NCI-H1105 (cell line): ENCODE measurements around the gene DCAF16.

ENCODE experiments used
- DNase-seq: peaks from one replicate; lab custom pipeline; 2025; lab: John Stamatoyannopoulos, UW

DCAF16 gene

DNA sequence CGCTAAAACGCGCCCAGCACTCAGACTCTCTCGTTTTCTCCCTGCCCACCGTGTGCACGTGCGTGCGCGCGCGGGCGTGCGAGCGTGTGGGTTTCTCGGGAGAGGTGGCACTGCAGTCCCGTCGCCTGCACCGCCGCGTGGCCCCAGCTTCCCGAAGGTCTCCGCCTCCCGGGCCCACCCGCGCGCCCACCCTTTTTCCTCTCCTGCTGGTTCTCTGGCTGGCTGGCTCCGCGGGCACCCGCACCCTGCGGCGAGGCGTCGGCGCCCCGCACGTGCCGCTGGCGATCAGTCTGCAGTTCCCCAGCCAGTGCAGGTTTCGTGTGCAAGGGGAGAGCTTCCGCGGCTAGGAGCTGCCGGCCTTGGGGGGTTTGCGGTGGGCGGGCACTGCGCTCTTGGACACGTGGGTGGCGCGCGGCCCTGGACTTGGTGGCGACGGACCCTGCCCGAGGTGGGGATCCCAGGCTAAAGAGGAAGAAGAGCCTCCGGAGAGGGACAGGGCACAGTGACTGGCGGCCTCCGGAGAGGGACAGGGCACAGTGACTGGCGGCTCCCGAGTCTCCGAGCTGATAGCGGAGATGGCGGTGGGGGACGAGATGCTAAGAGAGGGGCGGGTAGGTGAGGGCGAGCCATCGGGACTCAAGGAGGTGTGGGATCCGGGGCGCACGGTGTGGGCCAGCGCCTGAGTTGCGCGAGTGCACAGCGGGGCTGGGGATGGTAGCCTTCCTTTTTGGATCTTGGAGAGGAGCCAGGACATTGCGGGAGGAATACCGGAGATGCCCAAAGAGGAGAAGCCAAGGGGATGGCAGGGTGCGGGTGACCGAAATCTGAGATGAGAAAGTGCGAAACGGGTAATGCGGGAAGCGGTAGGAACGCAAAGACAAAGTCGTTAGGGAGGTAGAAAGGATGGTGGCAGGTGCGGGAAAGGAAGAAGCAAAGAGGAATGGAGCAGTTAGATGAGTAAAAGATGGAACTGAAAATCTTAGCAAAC is 29.0 kb downstream of the DCAF16 start, which contains the start of gene FAM184B:
Gene FAM184B, minus strand, starts transcription at position 322 of the 988 bp plus-strand sequence. CDS start 322 bp downstream, outside the sequence.
- DNase-seq = no peak

DNA sequence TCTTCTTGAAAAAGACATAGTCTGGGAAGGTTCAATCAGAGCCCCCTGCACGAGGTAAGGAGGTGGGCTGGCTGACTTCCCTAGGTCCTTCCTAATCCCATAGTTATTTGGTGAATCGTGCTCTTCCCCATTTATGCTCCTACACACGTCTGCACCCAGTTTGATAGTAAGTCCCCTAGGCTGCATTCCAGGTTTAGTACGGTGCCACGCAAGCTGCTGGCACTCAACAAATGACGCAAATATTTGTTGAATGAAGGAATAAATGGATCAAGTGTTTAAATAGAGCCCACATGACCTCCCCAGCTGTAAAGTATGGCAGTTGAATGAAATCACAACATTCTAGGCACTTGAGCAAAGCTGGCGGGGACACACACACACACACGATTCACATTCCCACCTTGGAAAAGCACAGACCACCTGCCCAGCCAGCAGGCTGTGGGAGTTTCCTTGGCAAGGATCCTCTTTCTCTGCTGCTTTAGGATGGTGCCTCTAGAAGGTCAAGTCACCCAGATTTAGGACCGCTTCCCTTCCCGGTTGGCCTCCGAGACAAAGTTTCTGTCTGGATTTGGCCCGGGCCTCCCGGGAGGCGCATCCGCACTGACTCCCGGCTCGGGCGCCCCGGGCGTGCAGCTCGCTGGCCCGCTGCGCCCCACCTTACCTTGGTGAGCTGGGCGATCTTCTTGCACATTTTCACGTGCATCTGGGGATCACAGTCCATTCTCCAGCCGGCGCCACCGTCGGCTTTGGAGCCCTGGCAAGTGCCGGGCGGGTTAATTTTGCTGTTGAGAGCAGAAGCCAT is 29.9 kb downstream of the DCAF16 start:
- no peak for DNase-seq

DNA sequence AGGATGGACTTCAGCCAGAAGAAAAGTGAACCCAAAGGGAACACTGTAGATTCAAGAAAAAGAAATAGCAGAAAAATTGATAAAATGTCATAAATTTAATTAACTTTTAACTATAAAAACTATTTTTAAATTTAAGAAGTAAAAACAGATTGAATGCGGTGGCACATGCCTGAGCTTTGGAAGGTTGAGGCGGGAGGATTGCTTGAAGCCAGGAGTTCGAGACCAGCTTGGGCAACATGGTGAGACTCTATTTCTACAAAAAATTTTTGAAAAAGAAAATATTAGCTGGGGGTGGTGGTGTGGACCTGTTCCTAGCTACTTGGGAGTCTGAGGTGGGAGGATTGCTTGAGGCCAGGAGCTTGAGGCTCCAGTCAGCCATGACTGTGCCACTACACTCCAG is 32.1 kb downstream of the DCAF16 start:
- DNase-seq = no peak

DNA sequence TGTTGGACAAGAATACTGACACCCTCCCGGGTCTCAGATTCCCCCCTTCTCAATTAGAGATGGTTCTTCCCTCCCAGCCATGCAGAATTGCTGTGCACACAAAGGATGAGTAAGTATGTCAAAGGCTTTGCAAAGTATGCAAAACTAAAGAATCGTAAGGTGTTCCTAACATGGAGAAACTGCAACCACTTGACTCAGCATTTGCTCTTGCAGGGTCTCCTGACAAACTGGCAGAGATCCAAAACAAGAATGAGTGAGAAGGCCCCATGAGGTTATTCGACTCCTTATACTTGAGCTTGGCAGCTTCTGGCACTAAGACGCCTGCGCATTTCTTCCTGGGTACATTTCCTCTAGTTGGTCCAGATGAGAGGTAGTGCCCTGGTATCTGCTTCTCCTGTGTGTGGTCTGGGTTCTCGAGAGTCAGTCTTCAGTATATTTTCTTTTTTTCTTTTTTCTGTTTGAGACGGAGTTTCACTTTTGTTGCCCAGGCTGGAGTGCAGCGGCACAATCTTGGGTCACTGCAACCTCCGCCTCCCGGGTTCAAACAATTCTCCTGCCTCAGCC is 37.3 kb downstream of the DCAF16 start:
- no peak for DNase-seq

DNA sequence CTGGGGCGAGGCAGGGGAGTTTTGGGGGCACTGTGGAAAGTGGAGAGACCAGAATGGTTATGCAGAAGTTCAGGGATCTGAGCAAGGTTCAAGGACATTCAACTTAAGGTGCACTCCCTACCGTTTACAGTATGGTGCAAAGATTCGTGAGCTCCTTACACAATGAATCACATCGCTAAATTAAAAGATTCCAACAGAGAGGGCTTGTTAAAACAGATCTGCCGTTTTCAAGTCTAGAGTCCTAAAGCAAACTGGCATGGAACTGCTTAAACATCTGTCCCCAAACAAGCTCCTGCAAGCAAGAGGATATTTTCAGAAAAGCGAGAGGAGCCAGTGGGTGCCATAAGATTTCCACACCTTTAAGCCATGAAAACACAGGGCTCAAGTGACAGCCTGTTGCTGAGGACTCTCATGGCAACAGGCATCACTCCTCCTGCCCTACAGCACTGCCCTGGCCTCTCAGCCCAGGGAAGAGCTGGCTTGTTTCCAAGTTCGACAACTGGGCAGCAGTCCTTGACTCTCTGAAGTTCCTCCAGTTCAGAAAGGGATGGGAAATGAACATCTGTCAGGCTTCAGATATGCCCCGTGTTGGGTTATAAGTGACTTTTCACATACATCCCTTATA is 39.2 kb downstream of the DCAF16 start:
- no peak for DNase-seq

DNA sequence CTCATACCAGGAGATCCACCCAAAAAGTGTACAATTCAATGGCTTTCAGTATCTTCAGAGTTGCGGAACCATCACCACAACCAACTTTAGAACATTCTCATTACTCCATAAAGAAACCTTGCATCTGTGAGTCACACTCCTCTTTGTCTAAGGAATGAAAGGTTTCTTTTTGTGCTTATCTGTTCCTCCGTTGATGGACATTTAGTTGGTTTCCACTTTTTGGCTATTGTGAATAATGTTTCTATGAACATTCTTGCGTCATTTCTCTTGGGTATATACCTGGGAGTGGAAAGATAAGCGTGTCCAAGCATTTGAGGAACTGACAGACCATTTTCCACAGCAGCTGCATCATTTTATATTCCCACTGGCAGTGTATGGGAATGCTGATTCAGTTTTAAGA is 39.7 kb downstream of the DCAF16 start:
- DNase-seq = no peak

DNA sequence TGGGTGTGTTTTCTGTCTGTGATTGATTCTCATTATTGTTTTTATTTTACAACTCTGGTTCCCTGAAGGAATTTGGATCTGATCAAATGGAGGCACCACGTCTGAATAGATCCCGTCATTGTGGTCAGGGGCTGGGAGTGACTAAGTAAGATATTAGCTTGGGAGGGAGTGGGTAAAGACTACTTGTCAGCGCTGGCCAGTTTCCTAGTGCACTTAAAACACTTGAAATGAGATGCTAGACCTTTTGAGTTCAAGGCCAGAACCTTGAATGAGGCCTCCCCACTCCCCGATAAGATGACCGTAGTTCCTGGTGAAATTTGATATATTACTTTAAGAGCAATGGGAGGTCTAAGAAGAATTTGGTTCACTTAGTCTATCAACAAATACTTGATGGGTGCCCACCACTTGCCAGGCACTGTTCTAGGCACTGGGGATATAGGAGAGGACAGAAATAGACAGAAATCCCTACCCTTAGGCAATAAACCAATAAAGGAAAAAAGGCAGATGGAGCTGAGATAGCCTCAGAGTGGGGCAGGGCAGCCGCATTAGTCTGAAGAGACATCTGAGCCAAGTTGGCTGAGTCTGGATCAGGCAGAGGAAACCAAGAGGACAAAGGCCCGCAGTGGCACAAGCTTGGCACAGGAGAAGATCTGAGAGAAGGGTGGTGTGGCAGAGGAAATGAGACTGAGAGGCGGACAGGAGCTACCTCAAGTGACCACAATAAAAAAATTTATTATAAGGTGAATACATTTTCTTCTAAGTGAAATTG is 41.0 kb downstream of the DCAF16 start:
- DNase-seq = no peak

DNA sequence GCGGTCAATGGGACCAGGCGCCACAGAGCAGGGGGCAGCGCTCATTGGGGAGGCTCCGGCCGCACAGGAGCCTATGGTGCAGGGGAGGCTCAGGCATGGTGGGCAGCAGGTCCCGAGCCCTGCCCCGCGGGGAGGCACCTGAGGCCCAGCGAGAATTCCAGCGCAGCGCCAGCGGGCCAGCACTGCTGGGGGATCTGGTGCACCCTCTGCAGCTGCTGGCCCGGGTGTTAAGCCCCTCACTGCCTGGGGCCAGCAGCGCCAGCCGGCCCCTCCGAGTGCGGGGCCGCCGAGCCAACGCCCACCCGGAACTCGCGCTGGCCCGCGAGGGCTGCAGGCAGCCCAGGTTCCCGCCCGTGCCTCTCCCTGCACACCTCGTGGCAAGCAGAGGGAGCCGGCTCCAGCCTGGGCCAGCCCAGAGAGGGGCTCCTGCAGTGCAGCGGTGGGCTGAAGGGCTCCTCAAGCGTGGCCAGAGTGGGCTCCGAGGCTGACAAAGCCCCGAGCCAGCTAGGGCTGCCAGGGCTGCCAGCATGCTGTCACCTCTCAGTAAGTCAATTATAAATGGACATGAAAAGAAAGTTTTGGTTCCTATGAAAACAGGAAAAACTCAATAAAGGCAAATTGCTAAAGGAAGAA is 43.6 kb downstream of the DCAF16 start:
- DNase-seq = no peak

DNA sequence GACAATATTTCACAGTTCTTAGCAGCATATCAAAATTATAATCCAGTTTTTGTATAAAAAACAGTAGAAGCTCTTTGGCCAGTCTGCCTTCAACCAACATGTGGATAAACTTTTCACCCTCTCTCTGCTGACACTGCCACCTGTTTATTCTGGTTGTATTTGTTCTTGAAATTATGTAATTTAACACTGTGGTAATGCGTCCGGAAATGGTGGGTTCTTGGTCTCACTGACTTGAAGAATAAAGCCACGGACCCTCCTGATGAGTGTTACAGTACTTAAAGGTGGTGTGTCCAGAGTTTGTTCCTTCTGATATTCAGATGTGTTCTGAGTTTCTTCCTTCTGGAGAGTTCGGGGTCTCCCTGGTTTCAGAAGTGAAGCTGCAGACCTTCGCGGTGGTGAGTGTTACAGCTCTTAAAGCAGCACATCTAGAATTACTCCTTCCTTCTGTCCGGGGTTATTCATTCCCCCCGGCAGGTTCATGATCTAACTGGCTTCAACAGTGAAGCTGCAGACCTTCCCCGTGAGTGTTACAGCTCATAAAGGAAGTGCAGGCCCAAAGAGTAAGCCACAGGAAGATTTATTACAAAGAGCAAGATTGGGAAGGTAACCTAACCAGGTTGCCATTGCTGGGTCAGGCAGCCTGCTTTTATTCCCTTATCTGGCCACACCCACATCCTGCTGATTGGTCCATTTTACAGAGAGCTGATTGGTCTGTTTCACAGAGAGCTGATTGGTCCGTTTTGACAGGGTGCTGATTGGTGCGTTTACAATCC is 44.9 kb downstream of the DCAF16 start:
- no peak for DNase-seq

DNA sequence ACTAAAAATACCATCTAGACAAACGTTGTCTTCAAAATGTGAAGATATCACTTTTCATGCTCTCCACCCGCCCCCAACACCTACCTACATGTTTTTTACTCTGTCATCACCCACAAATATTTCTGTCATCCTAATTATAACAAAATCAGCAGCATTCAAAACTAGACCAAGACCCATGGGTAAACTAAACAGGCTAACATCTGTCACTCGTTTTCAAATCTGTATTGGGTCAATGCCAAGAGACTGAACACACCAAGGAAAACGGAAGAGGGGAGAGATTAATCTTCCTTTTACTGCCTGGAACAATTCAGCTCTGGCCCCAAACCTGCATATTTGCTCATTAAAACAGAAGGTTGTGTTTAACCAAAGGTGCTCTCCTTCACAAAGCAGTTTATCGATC is 46.6 kb downstream of the DCAF16 start:
- no peak for DNase-seq

DNA sequence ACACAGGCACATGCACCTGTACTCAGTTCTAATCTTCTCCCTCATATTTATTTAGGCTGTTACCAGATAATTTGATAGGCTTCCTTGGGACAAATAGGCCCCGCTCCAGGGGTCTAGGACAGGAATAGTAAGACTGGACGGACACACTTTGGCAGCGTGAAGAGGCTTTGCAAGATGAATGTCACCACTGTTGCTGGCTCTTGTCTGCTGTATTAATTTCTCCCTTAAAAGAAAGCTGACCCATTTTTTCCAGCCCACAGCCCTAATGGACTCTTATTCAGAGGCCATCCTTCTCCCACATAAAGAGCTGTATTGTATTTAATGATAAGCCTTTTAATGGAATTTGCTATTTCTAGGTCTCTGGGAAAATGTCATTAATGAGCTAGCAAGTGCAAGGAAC is 47.1 kb downstream of the DCAF16 start:
- DNase-seq = no peak

DNA sequence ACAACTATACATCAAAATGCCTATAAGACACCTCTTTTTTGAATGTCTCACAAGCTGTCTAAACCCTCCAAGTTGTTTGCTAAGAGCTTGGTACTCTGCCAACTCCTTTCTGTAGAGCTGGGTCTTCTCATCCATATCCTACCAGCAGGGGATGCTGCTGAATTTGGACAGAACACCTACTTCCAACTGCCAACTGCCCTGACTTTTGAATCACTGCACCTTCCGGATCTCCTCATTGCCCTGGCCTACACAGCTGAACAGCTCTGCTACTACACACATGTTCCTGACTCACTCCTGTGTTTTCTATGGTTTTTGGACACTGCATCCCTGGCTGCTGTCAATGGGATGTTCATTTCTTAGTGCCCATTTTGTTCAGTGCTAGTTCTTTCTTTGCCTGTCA is 47.8 kb downstream of the DCAF16 start:
- no peak for DNase-seq

DNA sequence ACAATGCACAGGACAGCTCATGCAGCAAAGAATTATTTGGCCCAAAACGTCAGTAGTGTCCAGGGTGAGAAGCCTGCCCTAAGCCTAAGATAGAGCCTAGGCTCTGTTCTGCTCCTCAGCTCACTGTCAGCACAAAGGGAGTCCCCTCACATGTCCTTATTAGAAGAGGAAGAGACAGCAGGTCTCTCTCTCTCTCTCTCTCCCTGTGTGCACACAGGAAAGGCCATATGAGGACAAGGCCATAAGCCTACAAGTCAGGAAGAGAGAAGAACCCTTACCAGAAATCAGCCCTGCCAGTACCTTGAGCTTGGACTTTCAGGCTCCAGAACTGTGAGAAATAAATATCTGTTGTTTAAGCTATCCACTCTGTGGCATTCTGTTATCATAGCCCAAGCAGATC is 49.5 kb downstream of the DCAF16 start:
- no peak for DNase-seq

DNA sequence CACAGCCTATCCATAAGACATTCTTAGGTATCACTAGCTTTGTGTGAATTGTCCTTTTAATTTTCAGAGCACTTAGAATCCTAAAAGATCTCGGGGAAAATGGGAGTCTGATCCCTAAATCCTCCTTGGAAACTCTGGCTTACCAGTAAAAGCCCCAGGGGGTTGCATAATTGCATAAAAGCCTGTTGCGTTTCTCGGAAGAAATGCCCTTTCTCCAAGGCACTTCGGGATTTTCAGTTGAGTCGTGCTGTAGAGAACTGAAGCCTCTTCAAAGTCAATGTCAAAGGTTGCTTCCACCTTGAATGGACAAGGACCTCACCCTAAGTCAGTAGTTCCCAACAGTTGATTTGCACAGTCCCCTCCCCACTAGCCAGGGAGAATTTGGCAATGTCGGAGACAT is 49.9 kb downstream of the DCAF16 start:
- no peak for DNase-seq

DNA sequence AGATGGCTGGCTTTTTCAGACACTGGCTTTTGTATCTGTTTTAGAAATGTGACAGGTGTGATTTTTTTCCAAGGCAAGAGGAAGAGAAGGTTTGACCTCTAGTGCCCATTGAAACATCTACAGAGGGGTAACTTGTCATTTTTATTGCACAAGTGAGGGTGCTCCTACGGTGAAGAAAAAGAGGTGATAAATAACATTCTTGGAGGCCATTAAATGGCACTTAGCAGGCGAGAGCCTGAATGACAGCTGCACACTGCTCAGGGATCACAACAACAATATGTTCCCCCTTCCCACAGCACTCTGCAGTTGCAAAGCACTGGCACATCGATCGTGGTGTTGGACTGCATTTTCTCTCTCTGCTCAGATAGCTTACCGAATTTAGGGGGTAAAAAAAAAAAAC is 52.1 kb downstream of the DCAF16 start:
- peak; percentile 34 for DNase-seq

DNA sequence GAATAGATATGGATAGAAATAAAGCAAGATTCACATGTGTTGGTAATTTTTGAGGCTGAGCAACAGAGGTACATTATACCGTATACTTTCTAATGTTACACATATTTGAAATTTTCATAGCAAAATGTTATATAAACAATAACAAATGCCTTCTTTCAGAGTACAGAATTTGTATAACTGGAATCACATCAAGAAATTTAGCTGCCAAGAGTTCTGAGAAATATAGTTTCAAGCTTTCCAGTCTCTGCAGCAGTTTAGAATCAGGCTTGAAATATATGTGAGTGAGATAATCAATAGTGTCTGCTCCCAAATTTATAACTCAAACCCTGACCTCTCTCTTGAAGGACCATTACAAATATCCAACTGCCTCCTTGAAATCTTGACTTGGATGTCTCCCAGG is 52.9 kb downstream of the DCAF16 start:
- no peak for DNase-seq

DNA sequence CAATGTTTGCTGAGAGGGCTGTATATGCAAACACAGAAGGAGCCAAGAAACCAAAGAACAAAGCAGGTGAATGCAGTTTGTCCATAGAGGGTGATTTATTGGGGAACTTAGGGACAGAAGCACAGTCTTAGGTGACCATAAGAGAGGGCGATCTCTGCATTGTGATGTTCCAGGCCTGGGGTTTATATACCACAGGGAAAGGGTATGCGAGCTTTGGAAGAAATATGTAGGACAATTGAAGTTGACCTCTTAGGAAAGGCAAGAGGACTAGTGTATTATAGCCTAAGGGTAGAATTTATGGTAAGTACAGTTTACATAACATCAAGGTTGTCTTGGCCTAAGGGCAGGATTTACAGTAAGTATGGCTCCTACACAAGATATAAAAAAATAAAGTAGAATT is 56.9 kb downstream of the DCAF16 start:
- DNase-seq = no peak
